Measurements from ENCODE around the gene CDKL2. TPM values are rescaled to one million over a fixed set of nuclear protein-coding genes. Genes with fewer than 3 reads are reported as not detected.
"Not testable (repeated sequence)": the region's sequence is repeated elsewhere in the genome, so short reads cannot be mapped to it uniquely, and the experiment has no call there.

Gene CDKL2
- total RNA-seq, 2 donors from 2014 or later = 0.62 to 0.65 TPM

DNA sequence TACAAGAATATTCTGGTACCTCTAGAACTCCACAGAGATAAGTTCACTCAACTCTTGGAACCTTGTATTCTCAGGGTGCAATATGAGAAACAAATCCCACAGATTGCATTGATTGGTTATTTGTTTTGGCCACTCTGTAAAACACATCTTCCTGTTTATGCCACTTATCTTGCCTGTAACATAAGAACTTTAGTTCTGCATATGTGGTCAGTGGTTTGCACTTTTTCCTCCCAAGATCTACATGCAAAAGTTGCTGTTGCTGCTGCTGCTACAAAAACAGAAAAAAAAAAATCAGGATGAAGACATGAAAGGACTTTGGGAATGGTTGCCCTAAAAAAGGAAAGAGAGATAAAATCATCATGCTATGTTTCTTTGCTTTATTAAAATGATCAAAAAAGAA lies 64.8 kb downstream of the CDKL2 start:
- intact Hi-C loops (cut with DNase I) = no loop called here
- ATAC-seq (no peak), DNase-seq (no peak)

DNA sequence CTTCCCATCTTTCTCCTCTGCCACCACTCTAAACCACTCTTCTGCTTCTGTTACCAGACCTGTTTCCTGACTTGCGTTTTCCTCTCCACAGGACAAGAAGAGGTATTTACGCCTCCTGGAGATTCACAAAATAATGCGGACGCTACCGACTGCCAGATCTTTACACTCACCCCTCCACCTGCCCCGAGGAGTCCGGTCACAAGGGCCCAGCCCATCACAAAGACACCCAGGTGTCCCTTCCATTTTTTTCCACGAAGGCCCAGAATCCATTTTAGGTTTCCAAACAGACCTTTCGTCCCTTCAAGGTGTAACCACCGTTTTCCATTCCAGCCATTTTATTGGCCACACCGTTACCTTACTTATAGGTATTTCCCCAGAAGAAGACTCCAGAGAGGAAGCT lies 66.3 kb downstream of the CDKL2 start:
- ATAC-seq (no peak), DNase-seq (no peak)
- intact Hi-C loops (cut with DNase I) = no loop called here

DNA sequence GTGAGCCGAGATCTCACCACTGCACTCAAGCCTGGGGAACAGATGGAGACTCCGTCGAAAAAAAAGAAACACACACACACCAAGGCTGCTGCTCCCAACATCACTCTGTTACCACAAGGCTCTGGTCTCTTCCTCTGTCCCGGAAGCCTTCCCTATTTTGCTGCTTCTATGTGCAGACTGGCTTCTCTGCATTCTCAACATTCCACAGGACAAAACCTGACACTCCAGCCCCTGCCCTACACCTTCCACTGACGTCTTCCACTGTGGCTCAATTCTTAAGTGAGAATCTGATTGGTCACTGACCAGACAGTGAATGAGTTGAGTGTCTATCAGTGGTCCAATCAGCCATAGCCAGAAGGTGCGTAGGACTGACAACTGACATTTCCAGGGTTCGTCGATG lies 68.5 kb downstream of the CDKL2 start:
- no peak for ATAC-seq
- DNase-seq = no peak
- intact Hi-C loops (cut with DNase I) = no loop called here

DNA sequence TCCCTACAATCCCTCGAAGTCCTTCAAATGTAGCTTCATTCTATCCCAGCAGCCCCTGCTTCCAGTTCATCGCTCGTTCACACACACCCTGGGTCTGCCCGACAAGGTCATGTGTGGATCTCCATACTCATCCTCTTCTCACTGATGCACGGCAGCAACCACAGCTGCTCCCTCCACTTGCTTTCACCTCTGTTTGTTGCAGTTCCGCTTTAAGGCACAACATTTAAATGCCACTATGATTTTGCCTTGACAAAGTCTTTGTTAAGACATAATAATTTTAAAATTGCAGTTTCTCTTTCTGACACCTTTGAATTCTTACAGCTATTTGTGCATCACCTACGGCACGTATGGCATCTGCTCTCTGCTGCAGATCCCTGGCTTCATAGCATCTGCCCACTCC lies 72.6 kb downstream of the CDKL2 start:
- intact Hi-C loops (cut with DNase I) = no loop called here
- no peak for ATAC-seq
- no peak for DNase-seq

DNA sequence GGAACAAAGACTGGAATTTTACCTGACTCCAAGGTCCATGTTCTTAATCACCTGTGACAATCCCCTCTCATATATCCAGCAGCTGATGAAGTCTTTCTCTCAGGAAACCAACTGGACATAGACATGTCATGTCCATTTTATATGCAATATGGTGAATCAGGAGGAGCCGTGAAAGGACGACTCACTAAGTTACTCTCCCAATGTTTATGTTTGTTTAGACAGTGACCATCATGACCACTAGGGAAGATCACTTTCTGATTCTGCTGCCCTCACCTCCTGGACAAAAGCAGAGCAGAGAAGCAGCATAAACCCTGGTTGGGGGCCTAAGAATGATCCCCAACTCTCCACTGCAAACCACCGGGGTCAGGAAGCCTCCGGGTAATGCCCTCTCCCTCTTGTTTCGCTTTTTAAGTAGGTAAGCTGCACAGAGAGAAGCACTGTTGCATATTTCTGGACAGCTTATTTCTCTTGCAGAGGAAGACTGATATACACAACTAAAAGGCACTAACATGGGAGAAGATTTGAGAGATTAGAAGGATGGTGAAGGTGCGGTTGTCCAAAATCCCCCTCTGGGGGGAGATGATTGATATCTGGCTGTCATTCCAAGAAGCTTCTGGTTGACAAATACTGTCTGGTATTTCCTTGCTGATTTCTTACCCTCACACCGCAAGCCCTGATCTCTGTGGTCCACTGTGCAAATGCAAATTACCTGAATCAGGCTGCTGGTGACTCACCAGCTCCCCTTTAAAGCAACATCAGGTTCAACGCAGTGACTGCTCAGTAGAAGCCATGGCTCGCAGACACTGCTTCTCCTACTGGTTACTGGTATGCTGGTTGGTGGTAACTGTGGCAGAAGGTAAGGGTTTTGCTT lies 74.8 kb downstream of the CDKL2 start, which contains the start of gene ODAPH:
Gene ODAPH, plus strand, starts transcription at position 773 of the 871 bp plus-strand sequence. Its CDS starts 17 bp downstream, at position 790.
- DNase-seq = no peak
- ATAC-seq = no peak
- intact Hi-C loops (cut with DNase I) = no loop called here

DNA sequence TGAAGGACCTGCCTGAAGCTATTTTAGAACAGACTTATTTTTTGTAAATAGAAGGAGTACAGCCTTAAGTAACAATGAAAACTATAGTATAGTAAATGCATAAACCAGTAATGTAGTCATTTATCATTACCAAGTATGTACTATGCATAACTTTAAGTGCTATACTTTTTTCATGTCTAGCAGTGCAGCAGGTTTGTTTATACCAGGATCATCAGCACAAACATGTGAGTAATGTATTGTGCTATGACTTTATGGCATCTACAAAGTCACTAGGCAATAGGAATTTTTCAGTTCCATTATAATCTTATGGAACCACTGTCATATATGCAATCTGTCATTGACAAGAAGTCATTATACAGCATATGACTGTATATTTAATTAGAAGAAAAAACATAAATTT lies 77.9 kb downstream of the CDKL2 start:
- intact Hi-C loops (cut with DNase I) = no loop called here
- DNase-seq (no peak), ATAC-seq (no peak)

DNA sequence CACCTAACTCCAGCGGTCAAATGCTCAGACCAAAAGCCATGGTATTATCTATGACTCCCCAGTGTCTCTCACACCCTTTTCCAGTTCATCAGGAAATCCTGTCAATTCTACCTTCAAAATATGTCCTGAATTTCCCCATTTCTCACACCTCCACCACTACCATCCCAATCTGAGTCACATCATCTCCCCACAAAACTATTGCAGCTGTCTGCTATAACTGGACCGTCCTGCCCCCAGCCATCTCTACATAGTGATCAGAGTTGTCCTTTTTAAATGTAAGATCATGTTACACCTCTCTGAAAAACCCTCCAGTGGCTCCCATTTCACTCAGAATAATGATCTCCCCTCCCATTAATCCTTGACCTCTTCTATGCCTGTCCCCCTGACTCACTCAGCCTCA lies 81.3 kb downstream of the CDKL2 start:
- DNase-seq (no peak), ATAC-seq (no peak)
- intact Hi-C loops (cut with DNase I) = no loop called here

DNA sequence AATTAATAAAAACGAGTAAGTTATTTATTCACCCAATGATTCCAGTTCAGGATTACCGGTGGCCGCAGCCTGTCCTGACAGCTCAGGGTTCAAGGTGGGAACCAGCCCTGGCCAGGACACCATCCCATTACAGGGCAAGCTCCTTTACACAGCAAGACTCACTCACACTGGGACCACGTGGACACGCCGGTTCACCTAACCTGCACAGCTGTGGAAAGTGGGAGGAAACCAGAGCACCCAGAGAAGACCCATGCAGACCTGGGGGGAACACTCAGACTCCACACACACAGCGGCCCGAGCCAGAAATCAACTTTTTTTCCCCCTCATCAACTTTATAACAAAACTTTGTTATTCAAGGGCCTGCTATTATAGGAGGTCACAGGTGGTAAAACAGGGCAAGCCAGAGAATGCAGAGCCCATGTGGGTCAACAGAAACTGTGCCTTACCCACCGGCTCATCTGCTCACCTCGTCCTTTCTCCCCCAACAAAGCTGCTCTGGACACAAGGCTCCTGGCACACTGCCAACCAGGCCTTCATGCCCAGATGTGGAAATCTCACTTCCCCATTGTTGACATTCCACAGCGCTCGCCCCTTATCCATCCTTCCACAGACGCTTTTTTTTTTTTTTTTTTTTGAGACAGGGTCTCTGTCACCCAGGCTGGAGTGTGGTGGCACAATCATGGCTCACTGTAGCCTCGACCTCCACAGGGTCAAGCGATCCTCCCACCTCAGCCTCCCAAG lies 82.5 kb downstream of the CDKL2 start:
- DNase-seq (peak; percentile 63), ATAC-seq (peak; percentile 26 to 41)
- intact Hi-C loops (cut with DNase I) = no loop called here

DNA sequence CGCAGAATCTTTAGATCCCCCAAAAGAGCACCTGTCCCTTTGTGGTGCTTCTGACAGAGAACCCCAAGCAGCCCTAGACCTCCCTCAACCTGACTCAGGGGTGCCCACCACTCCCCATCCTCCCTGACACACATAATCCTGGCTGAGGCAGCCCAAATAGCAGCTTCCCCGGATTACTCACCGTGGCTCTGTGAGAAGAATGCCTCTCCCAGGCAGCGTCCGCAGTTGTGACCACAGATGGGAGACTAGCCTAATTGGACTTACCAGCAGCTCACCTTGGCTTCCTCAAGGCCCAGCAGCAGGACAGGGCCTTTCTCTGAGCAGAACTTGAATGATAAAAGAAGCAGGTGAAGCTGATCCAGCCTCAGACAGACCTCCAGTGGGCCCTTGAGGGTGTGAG lies 84.8 kb downstream of the CDKL2 start:
- ATAC-seq = no peak
- intact Hi-C loops (cut with DNase I) = no loop called here

DNA sequence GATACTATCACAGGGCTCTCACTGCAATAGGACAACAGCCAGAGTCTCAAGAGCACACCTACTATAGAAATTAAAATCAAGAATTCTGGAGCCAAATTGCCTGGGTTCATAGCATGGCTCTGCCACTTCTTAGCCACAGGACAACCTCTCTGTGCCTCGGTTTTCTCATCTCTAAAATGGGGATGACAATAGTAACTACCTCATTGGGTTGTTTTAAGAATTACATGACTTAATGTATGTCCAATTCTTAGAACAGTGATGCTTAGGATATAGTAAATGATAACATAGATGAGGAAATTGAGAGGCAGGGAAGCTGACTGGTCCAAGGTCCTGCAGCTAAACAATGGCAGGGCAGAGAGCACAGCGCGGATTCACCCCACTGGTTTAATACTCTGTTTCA lies 85.5 kb downstream of the CDKL2 start:
- no peak for ATAC-seq
- no peak for DNase-seq
- intact Hi-C loops (cut with DNase I) = no loop called here

More for the DNA sequence above, 84.8 kb downstream of the CDKL2 start:
- DNase-seq = no peak

DNA sequence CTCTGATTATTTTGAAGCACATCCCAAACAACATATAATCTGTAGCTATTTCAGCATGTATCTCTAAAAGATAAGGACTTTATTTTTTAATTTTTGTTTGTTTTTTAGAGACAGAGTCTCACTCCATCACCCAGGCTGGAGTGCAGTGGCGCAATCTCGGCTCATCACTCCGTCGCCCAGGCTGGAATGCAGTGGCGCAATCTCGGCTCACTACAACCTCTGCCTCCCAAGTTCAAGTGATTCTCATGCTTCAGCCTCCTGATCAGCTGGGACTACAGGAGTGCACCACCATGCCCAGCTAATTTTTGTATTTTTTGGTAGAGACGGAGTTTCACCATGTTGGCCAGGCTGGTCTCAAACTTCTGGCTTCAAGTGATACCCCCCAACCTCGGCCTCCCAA lies 86.1 kb downstream of the CDKL2 start:
- DNase-seq; intact Hi-C loops (cut with DNase I); ATAC-seq: not testable (repeated sequence)

DNA sequence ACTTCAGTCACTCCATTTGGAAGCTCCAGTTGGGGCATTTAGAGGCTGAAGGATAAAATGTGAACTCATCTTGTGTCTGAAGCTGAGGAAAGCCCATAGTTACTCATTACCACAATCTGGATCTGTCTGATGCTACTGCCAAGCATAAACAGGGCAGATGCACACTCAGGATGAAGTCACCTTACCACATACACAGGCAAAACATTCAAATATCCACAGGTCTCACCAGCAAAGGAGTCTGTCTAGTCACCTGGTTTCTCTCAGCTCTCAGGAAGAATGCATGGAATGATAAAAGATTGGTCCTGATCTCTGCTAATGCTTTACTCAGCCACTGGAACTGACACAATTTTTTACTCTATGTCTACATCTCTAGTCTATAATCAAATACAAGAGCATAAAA lies 87.5 kb downstream of the CDKL2 start:
- ATAC-seq = no peak
- intact Hi-C loops (cut with DNase I) = no loop called here
- DNase-seq = no peak

DNA sequence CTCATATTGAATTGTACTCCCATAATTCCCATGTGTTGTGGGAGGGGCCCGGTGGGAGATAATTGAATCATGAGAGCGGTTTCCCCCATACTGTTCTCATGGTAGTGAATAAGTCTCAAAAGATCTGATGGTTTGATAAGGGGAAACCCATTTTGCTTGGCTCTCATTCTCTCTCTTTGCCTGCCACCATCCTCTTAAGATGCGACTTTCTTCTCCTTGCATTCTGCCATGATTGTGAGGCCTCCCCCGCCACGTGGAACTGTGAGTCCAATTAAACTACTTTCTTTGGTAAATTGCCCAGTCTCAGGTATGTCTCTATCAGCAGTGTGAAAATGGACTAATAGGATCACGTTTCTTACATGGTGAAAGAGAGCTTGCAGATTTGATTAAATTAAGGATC lies 93.0 kb downstream of the CDKL2 start:
- intact Hi-C loops (cut with DNase I); ATAC-seq; DNase-seq: not testable (repeated sequence)

DNA sequence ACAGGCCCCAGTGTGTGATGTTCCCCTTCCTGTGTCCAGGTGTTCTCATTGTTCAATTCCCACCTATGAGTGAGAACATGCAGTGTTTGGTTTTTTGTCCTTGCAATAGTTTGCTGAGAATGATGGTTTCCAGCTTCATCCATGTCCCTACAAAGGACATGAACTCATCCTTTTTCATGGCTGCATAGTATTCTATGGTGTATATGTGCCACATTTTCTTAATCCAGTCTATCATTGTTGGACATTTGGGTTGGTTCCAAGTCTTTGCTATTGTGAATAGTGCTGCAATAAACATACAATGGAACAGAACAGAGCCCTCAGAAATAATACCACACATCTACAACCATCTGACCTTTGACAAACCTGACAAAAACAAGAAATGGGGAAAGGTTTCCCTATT lies 96.4 kb downstream of the CDKL2 start:
- ATAC-seq; DNase-seq; intact Hi-C loops (cut with DNase I): not testable (repeated sequence)

DNA sequence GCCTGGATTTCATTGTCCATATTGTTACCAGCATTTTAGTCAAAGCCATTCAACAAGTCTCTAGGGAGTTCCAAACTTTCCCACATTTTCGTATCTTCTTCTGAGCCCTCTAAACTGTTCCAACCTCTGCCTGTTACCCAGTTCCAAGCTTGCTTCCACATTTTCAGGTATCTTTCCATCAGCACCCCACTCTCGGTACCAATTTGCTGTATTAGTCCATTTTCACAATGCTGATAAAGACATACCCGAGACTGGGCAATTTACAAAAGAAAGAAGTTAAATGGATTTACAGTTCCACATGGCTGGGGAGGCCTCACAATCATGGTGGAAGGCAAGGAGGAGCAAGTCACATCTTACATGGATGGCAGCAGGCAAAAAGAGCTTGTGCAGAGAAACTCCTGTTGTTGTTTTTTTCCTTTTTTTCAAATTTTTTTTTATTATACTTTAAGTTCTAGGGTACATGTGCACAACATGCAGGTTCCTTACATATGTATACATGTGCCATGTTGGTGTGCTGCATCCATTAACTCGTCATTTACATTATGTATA lies 96.9 kb downstream of the CDKL2 start:
- ATAC-seq; DNase-seq; intact Hi-C loops (cut with DNase I): not testable (repeated sequence)

DNA sequence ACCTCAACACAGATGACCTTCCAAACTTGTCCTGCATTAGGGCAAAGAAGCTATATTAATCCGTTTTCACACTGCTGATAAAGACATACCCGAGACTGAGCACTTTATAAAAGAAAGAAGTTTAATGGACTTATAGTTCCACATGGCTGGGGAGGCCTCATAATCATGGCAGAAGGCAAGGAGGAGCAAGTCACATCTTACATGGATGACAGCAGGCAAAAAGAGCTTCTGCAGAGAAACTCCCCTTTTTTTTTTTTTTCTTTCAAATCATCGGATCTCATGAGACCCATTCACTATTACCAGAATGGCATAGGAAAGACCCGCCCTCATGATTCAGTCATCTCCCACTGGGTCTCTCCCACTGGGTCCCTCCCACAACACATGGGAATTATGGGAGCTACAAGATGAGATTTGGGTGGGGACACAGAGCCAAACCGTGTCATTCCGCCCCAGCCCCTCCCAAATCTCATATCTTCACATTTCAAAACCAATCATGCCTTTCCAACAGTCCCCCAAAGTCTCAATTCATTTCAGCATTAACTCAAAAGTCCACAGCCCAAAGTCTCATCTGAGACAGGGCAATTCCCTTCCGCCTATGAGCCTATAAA lies 98.7 kb downstream of the CDKL2 start:
- ATAC-seq; intact Hi-C loops (cut with DNase I): not testable (repeated sequence)

DNA sequence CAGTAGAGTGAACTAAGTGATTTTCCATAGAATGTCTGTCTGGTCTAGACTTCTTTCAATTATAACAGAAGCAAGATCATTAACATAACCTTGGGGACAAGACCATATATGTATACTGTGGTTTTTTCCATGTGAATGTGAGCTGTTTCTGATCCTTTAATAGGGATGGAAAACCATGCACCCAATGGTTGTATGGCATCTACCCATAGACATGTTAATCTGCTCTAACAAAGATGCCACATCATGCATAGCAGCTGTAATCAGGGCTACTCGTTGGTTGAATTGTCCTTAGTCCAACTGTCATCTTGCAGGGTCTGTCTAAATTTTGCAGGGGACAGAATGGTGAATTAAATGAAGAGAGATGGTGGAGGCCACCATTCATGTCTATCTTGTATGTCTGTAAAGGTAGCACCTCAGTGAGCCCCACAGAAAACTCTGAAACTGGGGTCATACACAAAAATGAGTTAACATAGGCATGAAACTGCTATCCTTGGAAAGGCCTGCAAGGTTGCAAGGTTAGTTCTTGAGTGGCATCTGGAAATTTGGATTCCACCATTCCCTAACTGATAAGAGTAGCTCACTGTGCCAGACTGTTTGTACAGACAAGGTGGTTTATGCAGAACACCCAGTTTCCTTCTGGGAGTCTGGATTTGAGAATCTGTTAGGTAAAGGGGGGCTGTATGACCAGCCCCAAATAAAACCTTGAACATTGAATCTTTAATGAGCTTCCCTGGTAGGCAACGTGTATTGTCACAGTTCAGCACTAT lies 99.6 kb downstream of the CDKL2 start:
- no peak for DNase-seq
- no peak for ATAC-seq
- intact Hi-C loops (cut with DNase I) = no loop called here

More for the DNA sequence above, 98.7 kb downstream of the CDKL2 start:
- not testable (repeated sequence) for DNase-seq

All from left cardiac atrium (tissue), 4 donors.